Right cardiac atrium (tissue), 5 donors: Measurements from ENCODE around the gene ARMCX1. TPM values are rescaled to one million over a fixed set of nuclear protein-coding genes. Genes with fewer than 3 reads are reported as not detected.
"Not testable (repeated sequence)": the region's sequence is repeated elsewhere in the genome, so short reads cannot be mapped to it uniquely, and the experiment has no call there.

Experiments used
- ATAC-seq, 2 donors: fragments of 200-7000 bp; cut with Tn5 transposase; one replicate each; pipeline versions ENCODE4 v1.8.0 to v1.9.1; 2020; ENCODE audit warnings: moderate library complexity in 2 of 2, mild to moderate bottlenecking in 1 of 2
- DNase-seq, 3 donors: peaks; one replicate each; pipeline ENCODE4 v3.0.0-alpha.2; 2020
- H3K27ac ChIP-seq: one replicate; pipeline ENCODE4 v1.5.1; 2013; ENCODE audit warnings: mild to moderate bottlenecking, low read length, control low read depth, moderate library complexity
- H3K27me3 ChIP-seq: one replicate; pipeline ENCODE4 v1.6.1; 2013; ENCODE audit not compliant: control insufficient read depth, insufficient read depth
- H3K4me1 ChIP-seq: one replicate; pipeline ENCODE4 v1.6.1; 2013; ENCODE audit warnings: low read length; ENCODE audit not compliant: control insufficient read depth, insufficient read depth
- H3K4me3 ChIP-seq: one replicate; pipeline ENCODE4 v1.5.1; 2013; ENCODE audit warnings: low read length, control low read depth
- H3K9me3 ChIP-seq: one replicate; pipeline ENCODE4 v1.6.1; 2013; ENCODE audit warnings: low read length; ENCODE audit not compliant: control insufficient read depth
- WGBS: extraction: QIAGEN DNeasy Blood & Tissue Kit; methylation state at CpG from one replicate; pipeline ENCODE4 v1.1.7; 2013; 5-methylcytosine and 5-hydroxymethylcytosine counted together
- intact Hi-C, 4 donors: fragments of 100-400 bp; cut with DNase I; formaldehyde crosslinking; loops; one replicate each; pipeline versions ENCODE4 v1.11.0 to v1.14.0; 2022 to 2023
- long read RNA-seq, 4 donors: library from polyadenylated mRNA; unstranded; transcript quantifications; one replicate each; pipeline ENCODE4 v2.0.0, GENCODE V29; 2020 to 2021
- polyA plus RNA-seq: library from polyadenylated mRNA; stranded (reverse); fragments of 200-250 nt; gene quantifications from one replicate; pipeline ENCODE4 v1.2.3, GENCODE V29; 2013
- total RNA-seq, 4 donors: library from RNA; stranded (reverse); fragmentation: NEBNext Ultra II Directional; extraction: Animal tissue kit (Norgen Biotek cat#: 25700); gene quantifications; one replicate each; pipeline ENCODE4 v1.2.1, GENCODE V29; 2021
- donor health status: healthy with polysubstance abuse.
- donor health status: DM: no; HTN: yes; CAD: no.
- donor health status: DM: no; HTN: no; CAD: no.
- donor health status: DM: no; HTN: yes; CAD: no; lungs with severe emphysema.
- donor health status: DM: yes; HTN: yes; CAD: no.

The ARMCX1 gene
- 10 to 100 TPM; 35.3 to 45.6 (median 36.2) TPM for total RNA-seq
- polyA plus RNA-seq, result 31.2 TPM
- long read RNA-seq, donor 1, transcript ARMCX1-201 (4 exons, 2,141 nt), result major isoform, 96 of 142 reads
- long read RNA-seq, donor 1, partial matches to known transcripts, result 0 of 142 reads
- long read RNA-seq, donor 1, other reads (novel, unspliced or antisense), result 46 of 142 reads
- long read RNA-seq, donor 2, transcript ARMCX1-201 (4 exons, 2,141 nt), result major isoform, 34 of 49 reads
- long read RNA-seq, donor 2, partial matches to known transcripts, result 3 of 49 reads
- long read RNA-seq, donor 2, other reads (novel, unspliced or antisense), result 12 of 49 reads
- long read RNA-seq, donor 3, transcript ARMCX1-201 (4 exons, 2,141 nt), result major isoform, 248 of 373 reads
- long read RNA-seq, donor 3, partial matches to known transcripts, result 19 of 373 reads
- long read RNA-seq, donor 3, other reads (novel, unspliced or antisense), result 106 of 373 reads
- long read RNA-seq, donor 4, transcript ARMCX1-201 (4 exons, 2,141 nt), result major isoform, 40 of 59 reads
- long read RNA-seq, donor 4, partial matches to known transcripts, result 2 of 59 reads
- long read RNA-seq, donor 4, other reads (novel, unspliced or antisense), result 17 of 59 reads

DNA sequence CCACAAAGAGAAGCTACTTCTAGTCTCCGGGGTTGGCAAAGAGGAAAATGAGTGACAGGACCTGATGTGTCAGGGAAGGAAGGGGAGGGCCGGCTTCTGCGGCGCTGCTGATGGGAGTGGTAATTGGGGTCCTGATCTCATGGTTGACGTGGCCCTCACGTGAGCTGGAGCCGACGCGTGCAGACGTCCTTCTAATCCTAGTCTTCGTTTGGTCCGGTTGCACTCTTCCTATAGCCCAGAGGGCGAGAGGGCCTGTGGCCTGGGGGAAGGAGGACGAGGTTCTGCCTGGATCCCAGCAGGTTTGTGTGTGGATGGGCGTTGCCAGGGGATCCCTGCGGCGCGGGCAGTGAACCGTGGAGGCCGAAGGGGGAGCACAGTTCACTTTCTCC lies at the start of gene ARMCX1:
Gene ARMCX1, plus strand, starts transcription at position 186 of the 389 bp plus-strand sequence. CDS start 2,384 bp downstream, outside the sequence.
- Histone ChIP-seq H3K27me3 (no peaks in the 10 kb centered on the region), H3K4me3 (peak within 1 kb of the TSS; percentile 96), H3K4me1 (no peaks in the 10 kb centered on the region), H3K27ac (peak within 1 kb of the TSS; percentile 99), H3K9me3 (no peaks in the 10 kb centered on the region)
- ATAC-seq (peak; percentile 97 to 98), DNase-seq (peak; percentile 80 to 92 (median 90))
- 0% methylated on average over 20 of the region's 20 CpGs for WGBS
- intact Hi-C loops, result no loop called here

DNA sequence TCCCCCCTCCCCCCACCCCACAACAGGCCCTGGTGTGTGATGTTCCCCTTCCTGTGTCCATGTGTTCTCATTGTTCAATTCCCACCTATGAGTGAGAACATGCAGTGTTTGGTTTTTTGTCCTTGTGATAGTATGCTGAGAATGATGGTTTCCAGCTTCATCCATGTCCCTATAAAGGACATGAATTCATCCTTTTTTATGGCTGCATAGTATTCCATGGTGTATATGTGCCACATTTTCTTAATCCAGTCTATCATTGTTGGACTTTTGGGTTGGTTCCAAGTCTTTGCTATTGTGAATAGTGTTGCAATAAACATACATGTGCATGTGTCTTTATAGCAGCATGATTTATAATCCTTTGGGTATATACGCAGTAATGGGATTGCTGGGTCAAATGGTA lies 47.4 kb upstream of the ARMCX1 start:
- H3K4me1 ChIP-seq, H3K9me3 ChIP-seq, H3K27me3 ChIP-seq, intact Hi-C loops, H3K4me3 ChIP-seq, DNase-seq, ATAC-seq, H3K27ac ChIP-seq: not testable (repeated sequence)
- 90% methylated on average over 1 of the region's 1 CpG for WGBS

DNA sequence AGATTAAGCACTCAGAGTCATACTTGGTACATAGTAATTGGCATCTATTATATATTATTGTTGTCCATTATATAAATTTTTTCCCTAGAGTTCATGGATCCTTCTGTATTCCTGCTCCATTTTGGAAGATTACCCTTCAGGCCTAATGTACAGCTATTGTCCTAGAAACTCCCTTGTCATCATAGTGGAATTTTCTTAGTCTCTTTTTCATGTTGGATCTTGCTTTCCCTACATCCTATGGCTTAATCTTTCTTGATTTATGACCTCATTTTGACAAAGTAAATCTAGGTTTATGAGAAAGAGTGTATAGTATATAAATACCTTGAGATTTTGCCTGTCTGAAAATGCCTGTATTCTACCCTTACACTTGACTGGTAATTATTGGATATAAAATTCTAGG lies 43.0 kb upstream of the ARMCX1 start:
- no peaks in the 10 kb centered on the region for H3K9me3 ChIP-seq
- no peaks in the 10 kb centered on the region for H3K27me3 ChIP-seq
- intact Hi-C loops, result no loop called here
- H3K4me1 ChIP-seq, result no peaks in the 10 kb centered on the region
- ATAC-seq, result no peak
- no peak overlapping the region for H3K27ac ChIP-seq
- H3K4me3 ChIP-seq, result no peak overlapping the region
- DNase-seq, result no peak

DNA sequence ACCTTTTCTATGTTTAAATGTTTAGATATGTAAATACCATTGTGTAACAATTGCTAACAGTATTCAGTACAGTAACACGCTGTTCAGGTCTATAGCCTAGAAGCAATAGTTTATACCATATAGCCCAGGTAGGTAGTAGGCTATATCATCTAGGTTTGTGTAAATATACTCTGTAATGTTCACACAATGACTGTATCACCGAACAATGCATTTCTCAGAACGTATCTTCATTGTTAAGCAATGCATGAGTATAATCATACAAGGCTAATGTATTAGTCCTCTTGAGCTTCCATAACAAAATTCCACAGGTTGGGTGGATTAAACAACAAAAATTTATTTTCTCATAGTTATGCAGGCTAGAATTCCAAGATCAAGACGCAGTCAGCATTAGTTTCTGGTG lies 42.4 kb upstream of the ARMCX1 start:
- Histone ChIP-seq H3K9me3 (no peaks in the 10 kb centered on the region), H3K27me3 (no peaks in the 10 kb centered on the region), H3K4me3 (no peak overlapping the region), H3K27ac (no peak overlapping the region), H3K4me1 (no peaks in the 10 kb centered on the region)
- ATAC-seq (no peak), DNase-seq (no peak)
- whole genome bisulfite sequencing, result 94% methylated on average over 4 of the region's 4 CpGs
- intact Hi-C loops, result no loop called here

DNA sequence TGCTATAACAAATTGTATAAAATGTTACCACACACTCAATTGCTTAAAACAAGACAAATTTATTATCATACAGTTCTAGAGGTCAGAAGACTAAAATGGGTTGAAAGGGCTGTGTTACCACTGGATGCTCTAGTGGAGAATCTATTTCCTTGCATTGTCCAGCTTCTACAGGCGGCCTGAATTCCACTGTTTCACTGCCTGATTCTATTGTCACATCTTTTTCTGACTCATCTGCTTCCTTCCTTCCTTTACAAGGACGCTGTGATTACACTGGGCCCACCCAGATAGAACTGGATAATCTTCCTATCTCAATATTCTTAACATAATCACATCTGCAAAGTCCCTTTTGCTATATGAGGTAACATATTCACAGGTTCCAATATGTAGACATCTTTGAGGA lies 19.4 kb upstream of the ARMCX1 start:
- no peak overlapping the region for H3K4me3 ChIP-seq
- H3K4me1 ChIP-seq, result no peaks in the 10 kb centered on the region
- no peak for DNase-seq
- intact Hi-C loops, result no loop called here
- ATAC-seq, result no peak
- WGBS, result 62% methylated on average over 2 of the region's 2 CpGs
- H3K9me3 ChIP-seq, result no peaks in the 10 kb centered on the region
- no peaks in the 10 kb centered on the region for H3K27me3 ChIP-seq
- H3K27ac ChIP-seq, result no peak overlapping the region

DNA sequence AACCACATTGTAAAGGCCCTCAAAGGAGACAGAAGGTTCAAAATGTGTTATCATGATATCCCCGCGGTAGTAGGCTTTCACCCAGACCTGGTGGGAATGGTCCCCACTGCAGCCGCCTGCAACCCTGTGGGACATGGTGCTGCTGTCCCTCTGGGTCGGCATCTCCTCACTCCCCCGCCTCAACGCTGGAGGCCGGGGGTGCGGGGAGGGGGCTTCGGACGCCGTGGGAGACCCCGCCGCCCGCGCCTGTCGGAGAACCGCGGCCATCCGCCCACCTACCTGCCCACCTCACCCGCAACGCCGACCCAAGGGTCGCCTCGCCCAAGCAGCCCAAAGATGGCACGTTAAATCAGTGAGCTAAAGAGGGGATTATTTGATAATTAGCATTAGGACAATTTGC lies 11.2 kb upstream of the ARMCX1 start:
- ATAC-seq, result no peak
- DNase-seq, result no peak
- WGBS, result 98% methylated on average over 25 of the region's 25 CpGs
- intact Hi-C loops, result no loop called here
- Histone ChIP-seq H3K4me1 (no peaks in the 10 kb centered on the region), H3K27ac (no peak overlapping the region), H3K4me3 (no peak overlapping the region), H3K27me3 (no peaks in the 10 kb centered on the region), H3K9me3 (no peaks in the 10 kb centered on the region)

DNA sequence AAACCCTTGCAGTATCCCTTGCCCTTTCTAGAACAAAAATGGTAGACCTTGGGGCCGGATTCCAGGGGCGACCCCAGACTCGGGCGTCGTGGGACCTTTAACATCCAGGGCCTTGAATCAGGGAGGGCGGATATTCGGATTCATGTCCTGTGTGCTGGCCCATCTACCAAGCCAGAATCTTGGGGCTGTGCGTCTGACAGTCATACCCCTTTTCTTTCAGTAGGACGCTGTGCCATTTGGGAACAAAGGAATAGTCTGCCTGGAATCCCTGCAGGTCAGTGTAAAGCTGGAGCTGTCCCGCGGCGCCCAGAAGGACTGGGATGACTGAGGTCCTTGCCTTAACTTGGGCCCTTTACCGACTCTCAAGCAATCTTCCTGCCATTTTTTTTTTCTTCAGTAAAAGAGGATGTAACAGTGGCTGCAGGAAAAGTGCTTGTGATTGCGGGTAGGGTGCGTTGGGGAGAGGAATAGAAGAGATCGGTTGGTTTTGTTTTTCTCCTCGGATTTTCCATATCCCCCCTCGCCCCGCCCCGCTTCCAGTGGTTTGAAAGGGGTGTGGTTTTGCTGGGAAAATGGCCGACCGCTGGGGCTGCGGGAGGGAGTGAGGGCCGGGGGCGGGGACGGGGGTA lies 518 bp downstream of the ARMCX1 start:
- H3K4me1 ChIP-seq, result no peaks in the 10 kb centered on the region
- no peaks in the 10 kb centered on the region for H3K27me3 ChIP-seq
- under 1% methylated on average over 26 of the region's 26 CpGs for WGBS
- intact Hi-C loops, result no loop called here
- H3K4me3 ChIP-seq, result peak overlapping the region; percentile 96
- DNase-seq (peak; percentile 60 to 82 (median 77)), ATAC-seq (peak; percentile 85 to 90)
- H3K9me3 ChIP-seq, result no peaks in the 10 kb centered on the region
- H3K27ac ChIP-seq, result peak overlapping the region; percentile 99

DNA sequence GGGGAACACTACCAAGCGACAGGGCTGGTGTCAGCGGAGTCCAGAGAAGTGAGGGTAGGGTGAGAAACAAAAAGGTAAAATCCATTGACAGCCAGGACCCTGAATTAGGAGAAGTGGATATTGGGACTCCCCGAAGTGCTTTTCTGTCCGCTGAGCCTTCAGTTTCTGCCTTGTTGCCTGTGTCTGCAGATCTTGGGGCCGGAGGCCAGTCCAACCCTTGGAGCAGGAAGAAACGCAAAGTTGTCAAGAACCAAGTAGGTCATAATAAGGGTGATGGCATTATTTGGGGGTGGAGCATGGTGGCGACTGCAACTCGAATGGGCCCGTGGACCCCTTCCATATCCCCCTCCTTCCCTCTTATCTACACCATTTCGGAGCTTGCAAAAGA lies 1.0 kb downstream of the ARMCX1 start:
- Histone ChIP-seq H3K9me3 (no peaks in the 10 kb centered on the region), H3K4me1 (no peaks in the 10 kb centered on the region), H3K4me3 (peak overlapping the region; percentile 96), H3K27me3 (no peaks in the 10 kb centered on the region), H3K27ac (peak overlapping the region; percentile 27)
- intact Hi-C loops, result no loop called here
- ATAC-seq, result no peak
- no peak for DNase-seq
- WGBS, result 15% methylated on average over 10 of the region's 10 CpGs

DNA sequence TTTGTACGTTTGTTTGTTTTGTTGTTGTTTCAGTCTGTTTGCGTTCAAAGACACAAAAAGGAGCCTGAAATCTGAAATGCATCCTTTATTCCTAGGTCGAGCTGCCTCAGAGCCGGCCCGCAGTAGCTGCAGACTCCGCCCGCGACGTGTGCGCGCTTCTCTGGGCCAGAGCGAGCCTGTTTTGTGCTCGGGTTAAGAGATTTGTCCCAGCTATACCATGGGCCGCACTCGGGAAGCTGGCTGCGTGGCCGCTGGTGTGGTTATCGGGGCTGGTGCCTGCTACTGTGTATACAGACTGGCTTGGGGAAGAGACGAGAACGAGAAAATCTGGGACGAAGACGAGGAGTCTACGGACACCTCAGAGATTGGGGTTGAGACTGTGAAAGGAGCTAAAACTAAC lies 2.4 kb downstream of the ARMCX1 start:
- no peaks in the 10 kb centered on the region for H3K27me3 ChIP-seq
- WGBS, result 94% methylated on average over 23 of the region's 23 CpGs
- no peak overlapping the region for H3K4me3 ChIP-seq
- no peak overlapping the region for H3K27ac ChIP-seq
- no peaks in the 10 kb centered on the region for H3K4me1 ChIP-seq
- no peaks in the 10 kb centered on the region for H3K9me3 ChIP-seq
- DNase-seq (no peak), ATAC-seq (no peak)
- intact Hi-C loops, result no loop called here

DNA sequence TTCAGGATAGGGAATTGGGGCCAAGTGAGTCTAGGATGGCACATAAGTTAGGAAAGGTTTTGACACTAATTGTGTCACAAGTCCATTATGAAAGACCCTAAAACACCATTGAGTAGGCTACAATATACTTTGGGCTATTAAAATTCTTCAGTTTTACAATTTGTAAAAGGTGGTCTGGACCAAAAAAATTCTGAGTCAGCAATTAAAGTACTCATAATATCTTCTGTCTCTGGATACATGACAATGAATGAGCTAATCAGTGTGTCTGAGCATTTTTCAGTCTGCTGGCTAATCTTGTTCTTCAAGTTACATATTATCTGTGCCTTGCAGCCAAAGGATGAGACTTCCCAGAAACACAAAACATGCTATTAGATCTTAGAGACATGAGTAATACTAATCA lies 14.3 kb downstream of the ARMCX1 start:
- no peak overlapping the region for H3K4me3 ChIP-seq
- H3K27ac ChIP-seq, result no peak overlapping the region
- DNase-seq, result no peak
- H3K4me1 ChIP-seq, result no peaks in the 10 kb centered on the region
- H3K9me3 ChIP-seq, result no peaks in the 10 kb centered on the region
- intact Hi-C loops, result no loop called here
- H3K27me3 ChIP-seq, result no peaks in the 10 kb centered on the region
- no peak for ATAC-seq

DNA sequence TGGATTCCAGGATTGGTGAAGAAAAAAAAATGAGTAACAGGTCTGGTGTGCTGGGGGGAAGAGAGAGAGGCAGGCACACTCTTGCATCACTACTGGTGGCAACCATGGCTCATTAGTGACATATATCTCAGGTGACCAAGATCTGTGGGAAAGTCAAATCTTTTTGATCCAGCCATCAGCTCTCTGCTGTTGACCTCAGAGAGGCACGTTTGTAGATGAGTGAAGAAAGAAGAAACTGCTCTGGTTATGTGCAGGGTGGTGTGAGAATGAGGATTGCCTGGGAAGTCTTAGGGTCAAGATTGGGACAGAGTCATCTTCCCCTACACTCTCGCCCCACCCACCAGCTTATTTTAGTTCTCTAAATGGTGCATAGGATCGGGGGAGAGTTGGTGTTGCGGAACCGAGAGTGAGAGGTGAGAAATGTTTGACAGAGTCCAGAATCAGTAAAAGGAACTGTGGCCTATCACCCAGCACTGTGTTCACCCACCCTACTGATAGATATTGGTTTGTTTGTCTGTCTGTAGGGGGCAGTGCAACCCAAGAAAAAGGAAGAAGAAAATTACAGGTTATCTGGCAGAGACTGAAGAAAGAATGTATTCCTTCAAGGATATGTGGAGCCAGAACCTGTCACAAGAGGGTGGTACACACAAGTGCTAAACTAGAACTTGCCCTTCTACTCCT lies 45.5 kb downstream of the ARMCX1 start:
- WGBS, result 3% methylated on average over 5 of the region's 5 CpGs
- DNase-seq, result no peak
- H3K27ac ChIP-seq, result no peak overlapping the region
- H3K9me3 ChIP-seq, result no peaks in the 10 kb centered on the region
- peak; percentile 55 to 81 for ATAC-seq
- H3K27me3 ChIP-seq, result no peaks in the 10 kb centered on the region
- intact Hi-C loops, result loop anchor here in 3 of 4 donors (5.0 to 10.0 kb wide), 2 partner anchors 199 to 201 kb away; no protein-coding TSS in a partner anchor
- no peaks in the 10 kb centered on the region for H3K4me1 ChIP-seq
- no peak overlapping the region for H3K4me3 ChIP-seq
